Large intestine (tissue), 3 donors: Measurements from ENCODE around the gene CDKN2D. TPM values are rescaled to one million over a fixed set of nuclear protein-coding genes. Genes with fewer than 3 reads are reported as not detected.
"Not testable (repeated sequence)": the region's sequence is repeated elsewhere in the genome, so short reads cannot be mapped to it uniquely, and the experiment has no call there.

Source experiments
- DNase-seq, 2 donors: peaks; one replicate each; pipeline versions ENCODE4 v3.0.0 to v3.0.0-alpha.2; 2013
- H3K27ac ChIP-seq: one replicate; pipeline ENCODE4 v1.5.1; 2013; ENCODE audit warnings: low read length
- H3K27me3 ChIP-seq: 2 replicates; pipeline ENCODE4 v1.6.1; 2013; ENCODE audit warnings: low read length; ENCODE audit not compliant: control insufficient read depth, insufficient read depth
- H3K36me3 ChIP-seq: 2 replicates; pipeline ENCODE4 v1.6.1; 2013; ENCODE audit warnings: low read length; ENCODE audit not compliant: control insufficient read depth, insufficient read depth
- H3K4me1 ChIP-seq: one replicate; pipeline ENCODE4 v1.6.1; 2013; ENCODE audit warnings: low read length; ENCODE audit not compliant: control insufficient read depth, insufficient read depth
- H3K4me3 ChIP-seq: one replicate; pipeline ENCODE4 v1.5.1; 2013; ENCODE audit warnings: low read length
- H3K9me3 ChIP-seq: one replicate; pipeline ENCODE4 v1.6.1; 2013; ENCODE audit warnings: mild to moderate bottlenecking, low read depth, low read length, moderate library complexity; ENCODE audit not compliant: control insufficient read depth
- WGBS: methylation state at CpG from one replicate; pipeline ENCODE4 v1.1.5; 2013; ENCODE audit warnings: low lambda C conversion rate; ENCODE audit not compliant: insufficient coverage; 5-methylcytosine and 5-hydroxymethylcytosine counted together
- polyA plus RNA-seq: library from polyadenylated mRNA; unstranded; fragments of 120-200 nt; gene quantifications from one replicate; pipeline ENCODE4 v1.2.1, GENCODE V29; 2013

The CDKN2D gene
- polyA plus RNA-seq, 1 donor, result 10.3 TPM

DNA sequence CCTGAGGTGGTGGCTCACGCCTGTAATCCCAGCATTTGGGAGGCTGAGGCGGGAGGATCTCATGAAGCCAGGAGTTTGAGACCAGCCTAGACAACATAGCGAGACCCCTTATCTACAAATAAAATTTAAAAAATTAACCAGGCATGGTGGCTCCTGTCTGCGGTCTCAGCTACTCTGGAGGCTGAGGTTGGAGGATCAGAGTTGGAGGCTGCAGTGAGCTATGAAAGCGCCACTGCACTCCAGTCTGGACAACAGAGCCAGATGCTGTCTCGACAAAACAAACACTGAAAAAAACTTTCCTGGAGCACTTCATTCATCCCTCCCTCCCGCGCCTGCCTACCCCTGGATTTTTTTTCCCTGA lies 25.7 kb downstream of the CDKN2D start:
- Histone ChIP-seq H3K36me3 (peaks cover 14% of the 10 kb centered on the region), H3K27me3 (peaks cover under 1% of the 10 kb centered on the region), H3K4me3 (peak overlapping the region; percentile 91), H3K9me3 (no peaks in the 10 kb centered on the region), H3K4me1 (peaks cover 13% of the 10 kb centered on the region), H3K27ac (no peak overlapping the region)
- no peak for DNase-seq
- no CpG with 5 or more reads among the region's 8 CpGs for WGBS

DNA sequence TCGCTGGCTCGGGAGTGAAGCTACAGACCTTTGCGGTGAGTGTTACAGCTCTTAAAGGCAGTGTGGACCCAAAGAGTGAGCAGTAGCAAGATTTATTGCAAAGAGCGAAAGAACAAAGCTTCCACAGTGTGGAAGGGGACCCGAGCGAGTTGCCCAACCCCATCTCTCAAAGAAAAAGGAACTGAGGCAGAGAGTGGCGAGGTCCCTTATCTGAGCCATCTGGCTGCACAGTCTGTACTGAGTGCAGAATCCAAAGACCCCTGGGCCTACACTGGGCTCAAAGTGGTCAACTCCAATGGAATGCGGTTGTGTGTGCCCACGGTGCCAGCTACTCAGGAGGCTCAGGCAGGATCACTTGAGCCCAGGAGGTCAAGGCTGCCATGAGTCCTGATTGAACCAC lies 29.8 kb downstream of the CDKN2D start:
- not testable (repeated sequence) for H3K9me3 ChIP-seq, H3K27me3 ChIP-seq, H3K36me3 ChIP-seq, H3K27ac ChIP-seq, H3K4me3 ChIP-seq, DNase-seq, H3K4me1 ChIP-seq
- no CpG with 5 or more reads among the region's 9 CpGs for WGBS

DNA sequence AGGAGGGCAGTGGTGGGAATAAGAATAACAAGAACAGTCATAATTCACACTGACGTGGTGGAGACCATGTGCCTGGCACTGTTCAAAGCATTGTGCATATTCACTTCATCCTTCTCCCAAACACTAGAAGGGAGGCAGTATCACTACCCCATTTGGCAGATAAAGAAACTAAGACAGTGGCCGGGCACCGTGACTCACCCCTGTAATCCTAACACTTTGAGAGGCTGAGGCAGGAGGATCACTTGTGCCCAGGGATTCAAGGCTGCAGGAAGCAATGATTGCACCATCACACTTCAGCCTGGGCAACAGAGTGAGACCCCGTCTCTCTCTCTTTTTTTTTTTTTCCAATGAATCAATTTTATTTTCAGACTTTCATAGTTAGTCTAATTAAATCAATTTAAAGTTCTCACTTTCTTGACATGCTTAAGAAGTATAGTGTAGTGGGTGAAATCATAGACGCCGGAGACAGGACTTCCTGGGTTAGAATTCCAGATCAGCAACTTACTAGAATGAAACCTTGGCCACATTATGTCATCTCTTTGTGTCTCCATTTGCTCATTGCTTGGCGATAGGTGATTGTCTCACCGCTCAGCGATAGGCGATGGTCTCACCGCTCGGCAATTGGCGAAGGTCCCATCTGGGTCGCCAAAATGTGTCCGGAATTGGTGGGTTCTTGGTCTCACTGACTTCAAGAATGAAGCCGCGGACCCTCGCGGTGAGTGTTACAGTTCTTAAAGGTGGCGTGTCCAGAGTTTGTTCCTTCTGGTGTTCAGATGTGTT lies 30.4 kb downstream of the CDKN2D start:
- no peak for DNase-seq
- no peaks in the 10 kb centered on the region for H3K36me3 ChIP-seq
- WGBS, result 96% methylated on average over 5 of the region's 20 CpGs

DNA sequence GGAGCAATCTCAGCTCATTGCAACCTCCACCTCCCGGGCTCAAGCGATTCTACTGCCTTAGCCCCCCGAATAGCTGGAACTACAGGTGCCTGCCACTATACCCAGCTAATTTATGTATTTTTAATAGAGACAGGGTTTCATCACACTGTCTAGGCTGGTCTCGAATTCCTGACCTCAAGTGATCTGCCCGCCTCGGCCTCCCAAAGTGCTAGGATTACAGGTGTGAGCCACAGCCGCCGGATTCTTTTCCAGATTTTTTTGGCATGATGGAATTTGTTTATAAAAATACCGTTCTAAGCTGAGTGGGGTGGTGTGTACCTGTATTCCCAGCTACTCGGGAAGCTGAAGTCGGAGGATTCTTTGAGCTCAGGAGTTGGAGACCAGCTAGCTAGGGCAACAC lies 31.1 kb downstream of the CDKN2D start:
- H3K4me3 ChIP-seq, result no peak overlapping the region
- no peaks in the 10 kb centered on the region for H3K4me1 ChIP-seq
- H3K9me3 ChIP-seq, result no peaks in the 10 kb centered on the region
- H3K27me3 ChIP-seq, result peaks cover 8% of the 10 kb centered on the region
- no peak for DNase-seq
- 90% methylated on average over 4 of the region's 11 CpGs for WGBS
- no peak overlapping the region for H3K27ac ChIP-seq
- H3K36me3 ChIP-seq, result no peaks in the 10 kb centered on the region

More for the DNA sequence above, 30.4 kb downstream of the CDKN2D start:
- Histone ChIP-seq H3K9me3 (no peaks in the 10 kb centered on the region), H3K4me1 (peaks cover 3% of the 10 kb centered on the region), H3K4me3 (no peak overlapping the region), H3K27ac (no peak overlapping the region), H3K27me3 (peaks cover 8% of the 10 kb centered on the region)

DNA sequence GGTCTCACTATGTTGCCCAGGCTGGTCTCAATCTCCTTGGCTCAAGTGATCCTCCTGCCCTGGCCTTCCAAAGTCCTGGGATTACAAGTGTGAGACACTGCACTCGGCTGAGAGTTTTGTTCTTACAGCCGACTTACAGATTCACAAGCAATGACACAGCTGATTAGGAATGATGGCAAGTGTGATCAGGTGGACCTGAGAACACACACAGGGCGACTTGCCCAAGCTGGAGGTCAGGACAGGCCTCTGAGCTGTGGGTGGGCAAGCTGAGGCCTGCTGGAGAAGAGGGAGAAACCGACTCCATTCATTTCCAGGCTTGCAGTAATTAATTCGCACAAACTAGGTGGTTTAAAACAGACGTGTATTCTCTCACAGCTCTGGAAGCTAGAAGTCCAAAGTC lies 33.2 kb downstream of the CDKN2D start:
- Histone ChIP-seq H3K36me3 (no peaks in the 10 kb centered on the region), H3K4me3 (no peak overlapping the region), H3K27ac (no peak overlapping the region), H3K4me1 (no peaks in the 10 kb centered on the region), H3K9me3 (no peaks in the 10 kb centered on the region), H3K27me3 (peaks cover 8% of the 10 kb centered on the region)
- DNase-seq, result no peak
- WGBS, result no CpG with 5 or more reads among the region's 6 CpGs

DNA sequence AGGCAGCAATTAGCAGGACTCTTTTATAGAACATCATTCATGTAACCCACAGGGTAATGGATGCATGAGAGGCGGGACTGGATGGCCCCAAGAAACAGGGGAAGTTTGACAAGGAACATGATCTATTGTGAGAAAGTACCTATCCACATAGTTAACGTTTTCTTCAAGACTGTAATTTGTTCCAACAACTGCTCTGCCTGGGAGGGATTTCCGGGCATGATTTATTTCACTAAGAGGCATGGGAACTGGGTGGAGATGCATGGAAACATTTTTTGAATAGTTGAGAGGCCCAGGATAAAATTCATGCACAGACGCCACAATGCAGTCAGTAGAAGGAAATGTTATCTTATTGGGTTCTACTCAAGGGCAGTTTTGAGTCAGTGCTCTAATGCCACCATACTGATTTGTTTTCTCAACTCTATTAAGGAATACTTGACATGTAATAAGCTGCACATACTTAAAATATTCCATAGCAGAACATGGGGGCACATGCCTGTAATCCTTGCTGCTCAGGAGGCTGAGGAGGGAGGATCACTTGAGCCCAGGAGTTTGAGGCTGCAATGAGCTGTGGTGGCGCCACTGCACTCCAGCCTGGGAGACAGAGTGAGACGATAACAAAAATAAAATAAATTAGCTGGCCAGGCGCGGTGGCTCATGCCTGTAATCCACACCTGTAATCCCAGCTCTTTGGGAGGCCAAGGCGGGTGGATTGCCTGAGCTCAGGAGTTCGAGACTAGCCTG lies 35.0 kb downstream of the CDKN2D start:
- peaks cover 8% of the 10 kb centered on the region for H3K27me3 ChIP-seq
- no peaks in the 10 kb centered on the region for H3K4me1 ChIP-seq
- DNase-seq, result no peak
- no peaks in the 10 kb centered on the region for H3K36me3 ChIP-seq
- H3K4me3 ChIP-seq, result no peak overlapping the region
- no peaks in the 10 kb centered on the region for H3K9me3 ChIP-seq
- no peak overlapping the region for H3K27ac ChIP-seq
- WGBS, result no CpG with 5 or more reads among the region's 10 CpGs

DNA sequence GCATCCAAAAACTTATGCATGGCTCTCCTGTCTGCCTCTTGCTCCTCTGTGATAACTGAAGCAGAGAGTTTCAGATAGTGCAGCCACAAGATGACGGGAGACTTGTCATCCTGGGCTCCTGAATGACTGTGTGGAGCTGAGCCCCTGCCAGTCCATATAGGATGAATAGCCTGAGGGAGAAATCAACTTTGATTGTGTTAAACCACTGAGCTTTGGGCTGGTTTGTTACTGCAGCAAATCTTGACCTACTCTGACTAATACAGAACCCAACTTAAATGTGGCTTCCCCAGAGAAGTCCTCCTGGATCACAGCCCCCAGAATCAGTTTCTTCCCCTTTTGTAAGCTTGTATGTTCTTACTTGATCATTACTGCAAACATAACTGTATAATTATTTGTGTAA lies 36.3 kb downstream of the CDKN2D start:
- no peaks in the 10 kb centered on the region for H3K9me3 ChIP-seq
- no peaks in the 10 kb centered on the region for H3K36me3 ChIP-seq
- H3K27me3 ChIP-seq, result peaks cover 2% of the 10 kb centered on the region
- DNase-seq, result no peak
- no CpG with 5 or more reads among the region's 1 CpG for WGBS
- H3K4me3 ChIP-seq, result no peak overlapping the region
- H3K4me1 ChIP-seq, result no peaks in the 10 kb centered on the region
- H3K27ac ChIP-seq, result no peak overlapping the region

DNA sequence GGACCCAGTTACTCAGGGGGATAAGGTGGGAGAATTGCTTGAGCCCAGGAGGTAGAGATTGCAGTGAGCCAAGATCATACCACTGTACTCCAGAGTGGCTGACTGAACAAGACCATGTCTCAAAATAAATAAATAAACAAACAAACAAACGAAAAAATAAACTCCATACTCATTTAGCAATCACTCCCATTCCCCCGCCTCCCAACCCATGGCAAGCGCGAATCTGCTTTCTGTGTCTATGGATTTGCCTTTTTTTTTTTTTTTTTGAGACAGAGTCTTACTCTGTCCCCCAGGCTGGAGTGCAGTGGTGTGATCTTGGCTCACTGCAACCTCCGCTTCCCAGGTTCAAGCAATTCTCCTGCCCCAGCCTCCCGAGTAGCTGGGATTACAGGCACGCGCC lies 41.9 kb downstream of the CDKN2D start:
- not testable (repeated sequence) for H3K9me3 ChIP-seq, H3K27ac ChIP-seq, H3K4me3 ChIP-seq, DNase-seq, H3K36me3 ChIP-seq, H3K4me1 ChIP-seq, H3K27me3 ChIP-seq
- no CpG with 5 or more reads among the region's 8 CpGs for WGBS

DNA sequence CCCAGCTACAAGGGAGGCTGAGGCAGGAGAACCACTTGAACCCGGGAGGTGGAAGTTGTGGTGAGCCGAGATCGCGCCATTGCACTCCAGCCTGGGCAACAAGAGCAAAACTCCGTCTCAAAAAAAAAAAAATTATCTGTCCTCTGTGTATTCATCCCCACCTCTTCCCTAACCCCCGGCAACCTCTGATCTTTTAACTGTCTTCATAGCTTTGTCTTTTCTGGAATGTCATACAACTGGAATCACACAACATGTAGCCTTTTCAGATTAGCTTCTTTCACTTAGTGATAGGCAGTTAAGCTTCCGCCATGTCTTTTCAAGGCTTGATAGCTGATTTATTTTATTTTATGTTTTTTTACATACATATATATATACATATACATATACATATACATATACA lies 43.1 kb downstream of the CDKN2D start:
- H3K4me1 ChIP-seq, result no peaks in the 10 kb centered on the region
- WGBS, result 74% methylated on average over 4 of the region's 7 CpGs

DNA sequence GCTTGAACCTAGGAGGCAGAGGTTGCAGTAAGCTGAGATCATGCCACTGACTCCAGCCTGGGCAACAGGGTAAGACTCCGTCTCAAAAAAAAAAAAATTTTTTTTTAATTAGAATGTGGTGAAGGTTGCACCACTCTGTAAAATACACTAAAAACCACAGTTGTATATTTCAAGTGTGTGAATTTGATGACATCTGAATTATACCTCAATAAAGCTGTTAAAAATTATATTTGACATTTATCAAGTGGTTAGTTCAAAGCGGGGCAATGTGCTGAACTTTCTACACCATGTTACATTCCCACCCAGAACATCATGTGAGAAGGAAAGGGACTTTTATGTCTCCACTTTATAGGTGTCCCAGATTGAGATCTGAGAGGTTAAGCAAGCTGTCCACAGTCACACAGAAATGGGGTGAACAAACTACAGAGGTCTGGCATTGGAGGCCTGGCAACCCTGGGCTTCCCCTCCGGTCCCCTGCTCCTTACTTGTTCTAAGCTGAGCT lies 45.6 kb downstream of the CDKN2D start:
- Histone ChIP-seq H3K36me3 (no peaks in the 10 kb centered on the region), H3K27me3 (peaks cover 37% of the 10 kb centered on the region), H3K4me3 (no peak overlapping the region), H3K27ac (no peak overlapping the region), H3K9me3 (no peaks in the 10 kb centered on the region), H3K4me1 (no peaks in the 10 kb centered on the region)
- DNase-seq, result no peak
- no CpG with 5 or more reads among the region's 3 CpGs for whole genome bisulfite sequencing

More for the DNA sequence above, 43.1 kb downstream of the CDKN2D start:
- H3K27me3 ChIP-seq, result peaks cover 13% of the 10 kb centered on the region
- no peaks in the 10 kb centered on the region for H3K36me3 ChIP-seq
- no peak overlapping the region for H3K27ac ChIP-seq
- no peaks in the 10 kb centered on the region for H3K9me3 ChIP-seq
- H3K4me3 ChIP-seq, result no peak overlapping the region
- no peak for DNase-seq
